DOHH2 (cell line): Measurements from ENCODE around the gene GET4.

Experiments used
- H3F3A ChIP-seq: fragments of 200-600 bp; sonication (generic), shearing (Covaris generic); 2 replicates; pipeline ENCODE4 v1.6.0; 2016; ENCODE audit warnings: antibody characterized with exemption, mild to moderate bottlenecking; ENCODE audit not compliant: control insufficient read depth, insufficient read depth
- H3K27ac ChIP-seq: fragments of 200-600 bp; sonication (generic); 2 replicates; pipeline ENCODE4 v1.5.1; 2014; ENCODE audit warnings: low read depth, mild to moderate bottlenecking, low read length, moderate library complexity
- H3K27me3 ChIP-seq: fragments of 200-600 bp; sonication (generic); 2 replicates; pipeline ENCODE4 v1.6.1; 2014; ENCODE audit warnings: mild to moderate bottlenecking, low read length, mixed read lengths; ENCODE audit not compliant: control insufficient read depth
- H3K36me3 ChIP-seq: fragments of 200-600 bp; sonication (generic); 2 replicates; pipeline ENCODE4 v1.6.1; 2014; ENCODE audit warnings: mild to moderate bottlenecking, low read length, moderate library complexity, mixed read lengths; ENCODE audit not compliant: control insufficient read depth
- H3K4me1 ChIP-seq: fragments of 200-600 bp; sonication (generic); 2 replicates; pipeline ENCODE4 v1.6.1; 2014; ENCODE audit warnings: mild to moderate bottlenecking, low read length, mixed read lengths; ENCODE audit not compliant: control insufficient read depth
- H3K4me2 ChIP-seq: fragments of 200-600 bp; sonication (generic); 2 replicates; pipeline ENCODE4 v1.6.0; 2014; ENCODE audit warnings: mild to moderate bottlenecking, low read length, moderate library complexity
- H3K4me3 ChIP-seq: fragments of 200-600 bp; sonication (generic); 2 replicates; pipeline ENCODE4 v1.5.1; 2014; ENCODE audit warnings: mild to moderate bottlenecking, low read length, mixed read lengths
- H3K79me2 ChIP-seq: fragments of 200-600 bp; sonication (generic); 2 replicates; pipeline ENCODE4 v1.6.1; 2014; ENCODE audit warnings: mild to moderate bottlenecking, low read length, mixed read lengths; ENCODE audit not compliant: control insufficient read depth
- H3K9me2 ChIP-seq: fragments of 200-600 bp; sonication (generic); replicated peaks from 2 replicates; pipeline ENCODE4 v1.6.1; 2014; ENCODE audit warnings: mild to moderate bottlenecking, low read length, mixed read lengths; ENCODE audit not compliant: control insufficient read depth
- H3K9me3 ChIP-seq: fragments of 200-600 bp; sonication (generic); 2 replicates; pipeline ENCODE4 v1.6.1; 2014; ENCODE audit warnings: antibody characterized with exemption, low read length, mixed read lengths; ENCODE audit not compliant: control insufficient read depth, insufficient read depth
- H4K20me1 ChIP-seq: fragments of 200-600 bp; sonication (generic); 2 replicates; pipeline ENCODE4 v1.6.0; 2014; ENCODE audit warnings: low read depth, mild to moderate bottlenecking, antibody characterized with exemption, low read length, moderate library complexity; ENCODE audit not compliant: control insufficient read depth, insufficient read depth
- EZH2phosphoT487 ChIP-seq: fragments of 200-600 bp; sonication (generic); IDR thresholded peaks from 2 replicates; pipeline ENCODE4 v1.6.1; 2017; ENCODE audit warnings: borderline replicate concordance, mild to moderate bottlenecking, antibody characterized with exemption, low read length, moderate library complexity, mixed read lengths
- TF ChIP-seq, protein P1 (sequence below): fragments of 200-600 bp; sonication (generic); IDR thresholded peaks from one replicate; pipeline ENCODE4 v1.5.1; 2014; ENCODE audit warnings: antibody characterized with exemption, mild to moderate bottlenecking, low read depth, low read length; ENCODE audit not compliant: poor library complexity, severe bottlenecking

GET4 gene

DNA sequence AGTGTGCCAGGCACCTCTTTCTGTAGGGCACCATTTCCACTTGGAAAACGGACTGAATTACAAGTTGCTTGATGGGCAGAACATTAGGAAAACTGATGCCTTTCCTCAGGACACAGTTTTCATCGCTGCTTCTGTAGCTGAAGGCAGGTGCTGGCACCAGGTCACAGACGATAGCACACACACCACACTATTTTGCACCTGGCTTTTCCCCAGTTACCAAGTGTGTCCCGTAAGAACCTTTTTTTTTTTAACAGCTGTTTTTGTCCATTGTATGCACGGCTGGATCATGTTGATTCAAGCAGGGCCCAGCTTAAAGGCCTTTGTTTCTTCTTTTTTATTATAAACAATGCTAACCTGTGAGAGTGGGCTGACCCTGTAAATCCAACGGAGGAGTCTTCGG lies 1.3 kb upstream of the GET4 start:
- TF ChIP-seq, protein P1, sequence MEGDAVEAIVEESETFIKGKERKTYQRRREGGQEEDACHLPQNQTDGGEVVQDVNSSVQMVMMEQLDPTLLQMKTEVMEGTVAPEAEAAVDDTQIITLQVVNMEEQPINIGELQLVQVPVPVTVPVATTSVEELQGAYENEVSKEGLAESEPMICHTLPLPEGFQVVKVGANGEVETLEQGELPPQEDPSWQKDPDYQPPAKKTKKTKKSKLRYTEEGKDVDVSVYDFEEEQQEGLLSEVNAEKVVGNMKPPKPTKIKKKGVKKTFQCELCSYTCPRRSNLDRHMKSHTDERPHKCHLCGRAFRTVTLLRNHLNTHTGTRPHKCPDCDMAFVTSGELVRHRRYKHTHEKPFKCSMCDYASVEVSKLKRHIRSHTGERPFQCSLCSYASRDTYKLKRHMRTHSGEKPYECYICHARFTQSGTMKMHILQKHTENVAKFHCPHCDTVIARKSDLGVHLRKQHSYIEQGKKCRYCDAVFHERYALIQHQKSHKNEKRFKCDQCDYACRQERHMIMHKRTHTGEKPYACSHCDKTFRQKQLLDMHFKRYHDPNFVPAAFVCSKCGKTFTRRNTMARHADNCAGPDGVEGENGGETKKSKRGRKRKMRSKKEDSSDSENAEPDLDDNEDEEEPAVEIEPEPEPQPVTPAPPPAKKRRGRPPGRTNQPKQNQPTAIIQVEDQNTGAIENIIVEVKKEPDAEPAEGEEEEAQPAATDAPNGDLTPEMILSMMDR, result no peak
- TF ChIP-seq EZH2phosphoT487, result no peak
- Histone ChIP-seq H3K4me1 (peaks cover 43% of the 10 kb centered on the region), H3K9me2 (no peaks in the 10 kb centered on the region), H3K9me3 (peaks cover 11% of the 10 kb centered on the region), H3K79me2 (peaks cover 33% of the 10 kb centered on the region), H3K4me2 (no peak overlapping the region), H3K4me3 (no peak overlapping the region), H3K27ac (no peak overlapping the region), H3K27me3 (no peaks in the 10 kb centered on the region), H3K36me3 (peaks cover 62% of the 10 kb centered on the region), H3F3A (peaks cover 20% of the 10 kb centered on the region), H4K20me1 (peaks cover 19% of the 10 kb centered on the region)

DNA sequence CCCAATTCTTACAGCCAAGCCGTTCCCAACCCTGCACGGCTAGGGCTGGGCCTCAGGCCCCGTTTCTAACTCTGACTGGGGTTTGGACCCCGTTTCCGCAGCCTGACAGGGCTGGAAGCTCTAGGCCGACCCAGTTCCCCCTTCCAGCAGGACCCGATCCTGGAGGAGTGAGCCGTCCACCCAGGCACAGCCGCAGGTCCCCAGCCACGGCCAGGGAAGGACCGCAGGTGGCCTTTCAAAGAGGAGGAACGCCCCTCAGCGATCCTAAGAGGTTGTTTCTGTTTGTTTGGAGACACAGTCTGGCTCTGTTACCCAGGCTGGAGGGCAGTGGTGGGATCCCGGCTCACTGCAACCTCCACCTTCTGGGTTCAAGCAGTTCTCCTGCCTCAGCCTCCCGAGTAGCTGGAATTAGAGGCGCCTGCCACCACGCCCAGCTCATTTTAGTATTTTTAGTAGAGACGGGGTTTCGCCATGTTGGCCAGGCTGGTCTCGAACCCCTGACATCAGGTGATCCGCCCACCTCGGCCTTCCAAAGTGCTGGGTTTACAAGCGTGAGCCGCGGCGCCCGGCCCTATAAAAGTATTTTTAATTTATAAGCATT lies 778 bp upstream of the GET4 start:
- Histone ChIP-seq H3K79me2 (peaks cover 38% of the 10 kb centered on the region), H3K4me1 (peaks cover 43% of the 10 kb centered on the region), H4K20me1 (peaks cover 19% of the 10 kb centered on the region), H3K9me2 (no peaks in the 10 kb centered on the region), H3K4me2 (peak overlapping the region; percentile 57), H3K36me3 (peaks cover 58% of the 10 kb centered on the region), H3K27ac (no peak overlapping the region), H3K4me3 (peak overlapping the region; percentile 49), H3K9me3 (peaks cover 11% of the 10 kb centered on the region), H3F3A (peaks cover 20% of the 10 kb centered on the region), H3K27me3 (no peaks in the 10 kb centered on the region)
- TF ChIP-seq, protein P1, result no peak
- no peak for TF ChIP-seq EZH2phosphoT487

GRCh38 chr7:876972-877311 lies 588 bp downstream of the GET4 start:
- no peaks in the 10 kb centered on the region for H3K9me2 ChIP-seq
- no peak for TF ChIP-seq EZH2phosphoT487
- H3K4me3 ChIP-seq, result peak overlapping the region; percentile 80
- H3K4me2 ChIP-seq, result peak overlapping the region; percentile 92
- peaks cover 11% of the 10 kb centered on the region for H3K9me3 ChIP-seq
- peaks cover 55% of the 10 kb centered on the region for H3K36me3 ChIP-seq
- peaks cover 19% of the 10 kb centered on the region for H4K20me1 ChIP-seq
- no peaks in the 10 kb centered on the region for H3K27me3 ChIP-seq
- H3K27ac ChIP-seq, result peak overlapping the region; percentile 53
- H3K4me1 ChIP-seq, result peaks cover 43% of the 10 kb centered on the region
- H3F3A ChIP-seq, result peaks cover 17% of the 10 kb centered on the region
- H3K79me2 ChIP-seq, result peaks cover 52% of the 10 kb centered on the region

DNA sequence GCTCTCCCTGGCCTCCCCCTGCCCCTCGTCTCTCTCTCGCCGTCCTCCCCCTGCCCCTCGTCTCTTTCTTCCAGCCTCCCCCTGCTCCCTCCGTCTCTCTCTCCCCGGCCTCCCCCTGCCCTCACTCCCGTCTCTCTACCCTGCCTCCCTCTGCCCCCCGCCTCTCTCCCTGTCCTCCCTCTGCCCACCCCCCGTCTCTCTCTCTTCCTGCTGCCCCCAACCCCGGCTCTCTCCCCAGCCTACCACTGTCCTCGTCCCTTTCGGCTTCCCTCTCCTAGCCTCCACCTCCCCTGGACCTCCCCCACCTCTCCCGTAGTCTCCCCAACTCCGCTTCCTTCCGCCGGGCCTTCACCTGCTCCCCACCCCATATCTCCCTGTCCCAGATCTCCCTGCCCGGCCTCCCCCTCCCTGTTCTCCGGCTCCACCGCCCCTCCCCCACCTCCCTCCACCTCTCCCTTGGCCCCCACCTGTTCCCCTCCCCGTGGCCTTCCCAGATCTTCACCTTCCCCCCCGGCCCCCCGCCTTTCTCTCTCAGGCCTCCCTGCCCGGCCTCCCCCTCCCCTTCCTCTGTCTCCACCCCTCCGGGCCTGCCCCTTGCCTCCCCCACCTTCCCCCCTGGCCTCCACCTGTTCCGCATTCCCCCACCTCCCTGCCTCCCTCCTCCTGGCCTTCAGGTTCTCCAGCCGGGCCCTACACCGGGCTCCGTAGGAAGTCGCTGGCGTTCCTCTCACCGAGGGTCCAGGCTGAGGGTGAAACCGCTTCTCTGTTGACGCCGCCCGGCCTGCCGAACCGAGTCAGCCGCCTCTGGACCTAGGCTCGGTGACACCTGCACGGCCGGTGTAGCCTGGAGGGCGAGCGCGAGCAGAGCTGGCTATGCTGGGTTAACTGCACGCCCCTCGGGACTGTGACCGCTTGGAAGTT lies 1.2 kb downstream of the GET4 start:
- Histone ChIP-seq H3K27ac (peak overlapping the region; percentile 53), H3K4me3 (peak overlapping the region; percentile 80), H3K9me2 (no peaks in the 10 kb centered on the region), H3K79me2 (peaks cover 58% of the 10 kb centered on the region), H3K27me3 (no peaks in the 10 kb centered on the region), H3F3A (peaks cover 17% of the 10 kb centered on the region), H3K36me3 (peaks cover 49% of the 10 kb centered on the region), H4K20me1 (peaks cover 19% of the 10 kb centered on the region), H3K4me2 (peak overlapping the region; percentile 92), H3K9me3 (peaks cover 11% of the 10 kb centered on the region), H3K4me1 (peaks cover 43% of the 10 kb centered on the region)
- no peak for TF ChIP-seq EZH2phosphoT487
- TF ChIP-seq, protein P1, result no peak
